ENCODE measurements around the gene MIAT. TPM values are rescaled to one million over a fixed set of nuclear protein-coding genes. Genes with fewer than 3 reads are reported as not detected.

Gene MIAT
- total and polyA plus RNA-seq, 2 of the 8 experiments (the other 6 are each of a cell fraction or from before 2014, with no cell fraction given) = 27.6 to 36.0 TPM

GRCh38 chr22:26712158-26712557, 54.8 kb downstream of the MIAT start:
- Histone ChIP-seq H3K9me3 (ENCODE audit: insufficient read depth in 2 of 2, low read depth in 1 of 2, low read length in 1 of 2) (peaks cover 6 to 7% of the 10 kb centered on the region in 2 experiments; a peak in 3 of 4 replicates), H3K18ac (ENCODE audit: extremely low read depth, low read length) (no peak overlapping the region), H3K4me1 (replicated peaks in 1 of 4; ENCODE audit: control insufficient read depth in 3 of 4, insufficient read depth in 4 of 4, low read length in 3 of 4) (no peaks in the 10 kb centered on the region), H2AK5ac (ENCODE audit: low read depth, low read length) (no peak overlapping the region), H3K27ac (ENCODE audit: low read depth, low read length) (no peak overlapping the region), H3K14ac (ENCODE audit: insufficient read length) (no peak overlapping the region), H3K23ac (ENCODE audit: insufficient read length) (no peak overlapping the region), H3K56ac (replicated peaks; ENCODE audit: insufficient read length, low read depth, low read length) (no peak overlapping the region), H4K8ac (ENCODE audit: extremely low read depth, insufficient read depth, low read length) (no peak overlapping the region), H3K4me3 (ENCODE audit: extremely low read depth in 1 of 4, insufficient read depth in 2 of 4, low read depth in 3 of 4, low read length in 4 of 4) (no peak overlapping the region), H2BK5ac (ENCODE audit: low read depth, low read length) (no peak overlapping the region), H3K36me3 (ENCODE audit: control insufficient read depth in 2 of 4, insufficient read depth in 4 of 4, low read length in 3 of 4) (peaks cover 0 to 6% (median 0%) of the 10 kb centered on the region in 4 experiments; a peak in 2 of 8 replicates), H2BK120ac (replicated peaks; ENCODE audit: low read depth, low read length) (no peak overlapping the region), H4K91ac (replicated peaks; ENCODE audit: insufficient read length, low read length) (no peak overlapping the region), H2AFZ (ENCODE audit: low read length) (no peak overlapping the region), H3K4me2 (ENCODE audit: insufficient read depth in 1 of 2, low read depth in 2 of 2, low read length in 2 of 2) (no peak overlapping the region), H2BK15ac (ENCODE audit: low read length) (no peak overlapping the region), H3K9ac (replicated peaks in 1 of 4; ENCODE audit: extremely low read depth in 1 of 4, low read depth in 3 of 4, low read length in 3 of 4) (no peak overlapping the region), H4K20me1 (replicated peaks in 1 of 2; ENCODE audit: control insufficient read depth in 1 of 2, insufficient read depth in 2 of 2, low read length in 2 of 2) (no peaks in the 10 kb centered on the region), H3K27me3 (replicated peaks in 1 of 4; ENCODE audit: control insufficient read depth in 3 of 4, extremely low read depth in 1 of 4, insufficient read depth in 3 of 4, low read length in 3 of 4) (no peaks in the 10 kb centered on the region), H4K5ac (ENCODE audit: insufficient read length, low read depth, low read length) (no peak overlapping the region), H2BK12ac (ENCODE audit: low read depth, low read length) (no peak overlapping the region), H3K23me2 (ENCODE audit: low read depth, low read length) (no peaks in the 10 kb centered on the region), H3K4ac (replicated peaks; ENCODE audit: insufficient read length, low read depth, low read length) (no peak overlapping the region), H3K79me2 (ENCODE audit: control insufficient read depth in 1 of 2, insufficient read depth in 2 of 2, low read length in 2 of 2) (no peaks in the 10 kb centered on the region), H3K79me1 (ENCODE audit: low read depth, low read length) (no peaks in the 10 kb centered on the region), H2BK20ac (ENCODE audit: low read length) (no peak overlapping the region)
- CTCF ChIA-PET (ENCODE audit: partially characterized antibody) = interaction anchor here (0.7 to 1.8 kb wide), 4 partner anchors 33 to 140 kb away, joined by 3 to 5 read pairs (median 4); no protein-coding TSS in a partner anchor
- FAIRE-seq = no peak
- TF ChIP-seq CHD2 (IDR thresholded peaks at IDR 0.05; ENCODE audit: low read length) = no peak
- no peak for DNase-seq (ENCODE audit: low read depth in 1 of 2, low spot score in 2 of 2)
- WGBS, 2 experiments (ENCODE audit: extremely low coverage in 1 of 2, insufficient coverage in 1 of 2, insufficient read length in 1 of 2, insufficient replicate concordance in 2 of 2, low coverage in 1 of 2, low lambda C conversion rate in 2 of 2, missing lambda C conversion rate in 1 of 2) = 79% methylated on average over 8 of the region's 8 CpGs; no CpG with 5 or more reads in 1 of the 2 experiments
- POLR2A ChIA-PET (ENCODE audit: partially characterized antibody) = interaction anchor here (1.1 kb wide), 1 partner anchor 12 kb away, joined by 3 read pairs; no protein-coding TSS in a partner anchor

Measured in H1 (cell line).